ENCODE data around the gene DOCK4. TPM values are rescaled to one million over a fixed set of nuclear protein-coding genes. Genes with fewer than 3 reads are reported as not detected.

The DOCK4 gene
- total RNA-seq, 4 donors from 2014 or later = 6.4 to 20.5 (median 9.7) TPM

- Histone ChIP-seq H3K4me3 (no peak overlapping the region), H3K4me1 (no peaks in the 10 kb centered on the region), H3K27ac (no peak overlapping the region), H3K9me3 (no peaks in the 10 kb centered on the region), H3K36me3 (peaks cover under 1% of the 10 kb centered on the region), H3K27me3 (no peaks in the 10 kb centered on the region)
- no peak for DNase-seq (ENCODE audit: low spot score in 2 of 2)
- TF ChIP-seq CTCF (IDR thresholded peaks at IDR 0.05) (no peak), POLR2A (IDR thresholded peaks at IDR 0.05) (no peak)
- 94% methylated on average over 4 of the region's 4 CpGs for WGBS
These were observed 360.3 kb downstream of the DOCK4 start for GRCh38 chr7:111845853-111846252.

- H3K9me3 ChIP-seq = no peaks in the 10 kb centered on the region
- no peak for DNase-seq (ENCODE audit: low spot score in 2 of 2)
- no peak overlapping the region for H3K4me3 ChIP-seq
- H3K27me3 ChIP-seq = no peaks in the 10 kb centered on the region
- TF ChIP-seq POLR2AphosphoS5 (IDR thresholded peaks at IDR 0.05) (no peak), CTCF (IDR thresholded peaks at IDR 0.05) (no peak), EP300 (IDR thresholded peaks at IDR 0.05) (no peak), POLR2A (IDR thresholded peaks at IDR 0.05) (no peak)
- H3K27ac ChIP-seq = no peak overlapping the region
- WGBS = 87% methylated on average over 4 of the region's 4 CpGs
- no peaks in the 10 kb centered on the region for H3K4me1 ChIP-seq
- H3K36me3 ChIP-seq = peaks cover 4% of the 10 kb centered on the region
These were observed 361.1 kb downstream of the DOCK4 start for GRCh38 chr7:111844904-111845671.

- 70% methylated on average over 3 of the region's 3 CpGs for WGBS
- Histone ChIP-seq H3K9me3 (no peaks in the 10 kb centered on the region), H3K4me1 (no peaks in the 10 kb centered on the region), H3K4me3 (no peak overlapping the region), H3K27me3 (no peaks in the 10 kb centered on the region), H3K36me3 (peaks cover 4% of the 10 kb centered on the region), H3K27ac (no peak overlapping the region)
- no peak for TF ChIP-seq POLR2A (IDR thresholded peaks at IDR 0.05)
- TF ChIP-seq CTCF (IDR thresholded peaks at IDR 0.05) = no peak
- TF ChIP-seq EP300 (IDR thresholded peaks at IDR 0.05) = no peak
- no peak for TF ChIP-seq POLR2AphosphoS5 (IDR thresholded peaks at IDR 0.05)
- DNase-seq (ENCODE audit: low spot score in 2 of 2) = no peak
These were observed 363.7 kb downstream of the DOCK4 start for GRCh38 chr7:111842491-111842890.

- H3K4me1 ChIP-seq = no peaks in the 10 kb centered on the region
- 68% methylated on average over 5 of the region's 5 CpGs for WGBS
- H3K36me3 ChIP-seq = peaks cover 4% of the 10 kb centered on the region
- H3K9me3 ChIP-seq = no peaks in the 10 kb centered on the region
- H3K4me3 ChIP-seq = no peak overlapping the region
- no peak overlapping the region for H3K27ac ChIP-seq
- no peak for DNase-seq (ENCODE audit: low spot score in 2 of 2)
- no peaks in the 10 kb centered on the region for H3K27me3 ChIP-seq
- TF ChIP-seq POLR2AphosphoS5 (IDR thresholded peaks at IDR 0.05) (no peak), CTCF (IDR thresholded peaks at IDR 0.05) (no peak), EP300 (IDR thresholded peaks at IDR 0.05) (no peak), POLR2A (IDR thresholded peaks at IDR 0.05) (no peak)
These were observed 364.5 kb downstream of the DOCK4 start for GRCh38 chr7:111841596-111842205.

GRCh38 chr7:111840528-111840927 lies 365.7 kb downstream of the DOCK4 start:
- 83% methylated on average over 3 of the region's 3 CpGs for WGBS
- no peak for TF ChIP-seq POLR2AphosphoS5 (IDR thresholded peaks at IDR 0.05)
- no peak for TF ChIP-seq POLR2A (IDR thresholded peaks at IDR 0.05)
- TF ChIP-seq EP300 (IDR thresholded peaks at IDR 0.05) = no peak
- TF ChIP-seq CTCF (IDR thresholded peaks at IDR 0.05) = no peak

More at GRCh38 chr7:111840528-111840927, 365.7 kb downstream of the DOCK4 start:
- no peak for DNase-seq (ENCODE audit: low spot score in 2 of 2)
- Histone ChIP-seq H3K27ac (no peak overlapping the region), H3K27me3 (no peaks in the 10 kb centered on the region), H3K4me3 (no peak overlapping the region), H3K4me1 (peaks cover 6% of the 10 kb centered on the region), H3K9me3 (no peaks in the 10 kb centered on the region), H3K36me3 (peaks cover 4% of the 10 kb centered on the region)
